GM19239 (cell line): ENCODE measurements around the gene TNFRSF6B.

ENCODE experiments used
- DNase-seq: peaks from one replicate; pipeline ENCODE4 v3.0.0; 2011; ENCODE audit warnings: low spot score; ENCODE audit not compliant: insufficient read length
- FAIRE-seq: peaks from 2 replicates; lab custom pipeline; 2011; peaks lifted over from hg19 to GRCh38; lab: Jason Lieb, UNC

The TNFRSF6B gene

DNA sequence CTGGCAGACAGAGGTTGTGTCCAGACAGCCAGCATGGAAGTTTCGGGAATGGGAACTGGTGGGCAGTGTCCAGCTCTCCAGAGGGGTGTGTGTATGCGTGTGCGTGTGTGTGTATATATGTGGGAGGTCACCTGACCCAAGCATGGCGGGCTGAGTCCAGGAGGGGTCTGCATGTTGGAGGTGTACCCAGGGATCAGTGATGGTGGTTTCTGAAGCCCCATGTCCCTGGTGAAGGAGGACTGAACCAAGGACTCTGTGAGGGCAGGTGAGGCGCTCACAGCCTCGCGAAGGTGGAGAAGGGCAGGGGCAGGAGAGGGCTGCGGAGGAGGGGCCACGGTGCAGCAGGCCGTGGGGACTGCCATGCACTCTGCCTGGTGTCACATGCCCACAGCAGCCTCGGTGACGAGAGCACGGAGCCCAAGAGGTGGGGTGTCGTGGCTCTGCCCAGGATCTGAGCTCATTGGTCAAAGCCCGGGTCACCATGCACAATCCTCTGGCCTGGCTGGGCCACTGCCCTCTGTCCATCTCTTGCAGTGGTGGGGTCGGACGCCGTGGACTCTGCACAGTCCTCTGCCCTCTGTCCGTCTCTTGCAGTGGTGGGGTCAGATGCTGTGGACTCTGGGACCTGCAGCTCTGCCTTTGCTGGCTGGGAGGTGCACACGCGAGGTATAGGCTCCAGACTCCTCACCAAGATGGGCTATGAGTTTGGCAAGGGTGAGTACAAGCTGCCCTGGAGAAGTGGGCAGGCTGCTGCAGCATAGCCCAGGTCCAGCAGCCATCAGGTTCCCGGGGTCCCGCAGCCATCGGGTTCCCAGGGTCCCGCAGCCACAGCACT lies 37.9 kb downstream of the TNFRSF6B start:
- no peak for DNase-seq
- no peak for FAIRE-seq

DNA sequence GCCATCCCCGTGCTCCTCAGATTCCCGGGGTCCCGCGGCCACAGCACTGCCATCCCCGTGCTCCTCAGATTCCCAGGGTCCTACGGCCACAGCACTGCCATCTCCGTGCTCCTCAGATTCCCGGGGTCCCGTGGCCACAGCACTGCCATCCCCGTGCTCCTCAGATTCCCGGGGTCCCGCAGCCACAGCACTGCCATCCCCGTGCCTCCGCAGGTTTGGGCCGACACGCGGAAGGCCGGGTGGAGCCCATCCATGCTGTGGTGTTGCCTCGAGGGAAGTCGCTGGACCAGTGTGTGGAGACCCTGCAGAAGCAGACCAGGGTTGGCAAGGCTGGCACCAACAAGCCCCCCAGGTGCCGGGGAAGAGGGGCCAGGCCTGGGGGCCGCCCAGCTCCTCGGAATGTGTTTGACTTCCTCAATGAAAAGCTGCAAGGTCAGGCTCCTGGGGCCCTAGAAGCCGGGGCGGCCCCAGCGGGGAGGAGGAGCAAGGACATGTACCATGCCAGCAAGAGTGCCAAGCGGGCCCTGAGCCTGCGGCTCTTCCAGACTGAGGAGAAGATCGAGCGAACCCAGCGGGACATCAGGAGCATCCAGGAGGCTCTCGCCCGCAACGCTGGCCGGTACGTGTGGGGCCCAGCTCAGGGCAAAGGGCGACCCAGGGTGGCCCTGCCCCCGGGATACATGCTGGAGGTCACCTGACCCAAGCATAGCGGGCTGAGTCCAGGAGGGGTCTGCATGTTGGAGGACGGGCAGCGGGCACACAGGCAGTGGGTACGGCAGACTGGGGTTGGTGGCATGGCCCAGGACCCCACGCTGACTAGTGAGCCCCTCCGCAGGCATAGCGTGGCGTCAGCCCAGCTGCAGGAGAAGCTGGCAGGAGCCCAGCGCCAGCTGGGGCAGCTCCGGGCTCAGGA lies 38.8 kb downstream of the TNFRSF6B start:
- no peak for FAIRE-seq

DNA sequence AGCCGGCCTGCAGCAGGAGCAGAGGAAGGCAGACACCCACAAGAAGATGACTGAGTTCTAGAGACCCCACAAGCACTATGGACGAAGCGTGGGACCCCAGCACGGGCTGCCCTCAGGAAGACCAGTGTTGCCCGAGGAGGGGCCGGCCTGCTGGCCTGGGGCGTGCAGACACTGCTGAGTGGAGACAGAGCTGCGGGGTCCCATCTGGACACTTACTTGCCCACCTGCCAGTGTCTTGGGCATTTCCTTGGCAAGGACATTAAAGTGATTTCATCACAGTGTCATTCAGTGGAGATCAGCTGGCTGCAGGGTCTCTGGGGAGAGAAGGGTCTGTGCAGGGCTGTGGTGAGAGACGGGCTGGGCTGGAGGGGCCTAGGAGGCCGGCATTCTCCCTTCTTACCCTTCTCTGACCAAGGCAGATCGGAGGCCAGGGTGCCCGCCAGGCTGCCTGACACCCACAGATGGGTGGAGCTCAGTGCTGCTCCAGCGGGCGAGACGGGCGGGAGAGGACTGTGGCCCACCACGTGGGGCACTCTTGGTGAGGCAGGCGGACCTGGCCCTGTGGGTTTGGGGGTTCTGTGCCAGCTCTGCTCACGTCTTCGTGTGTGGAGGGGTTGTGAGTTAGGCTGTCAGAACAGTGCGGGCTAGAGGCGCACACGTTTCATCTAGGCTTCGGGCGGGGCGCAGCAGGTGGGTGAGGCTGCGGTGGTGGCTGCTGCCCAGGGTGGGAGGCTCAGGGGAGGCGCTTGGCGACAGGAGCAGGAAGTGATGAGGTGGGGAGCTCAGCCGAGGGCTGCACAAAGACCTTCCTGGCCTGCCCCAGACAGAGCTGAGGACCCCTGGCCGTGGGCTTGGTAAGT lies 39.6 kb downstream of the TNFRSF6B start, which contains the start of gene LIME1:
Gene LIME1 (plus strand): TSS at position 806 of the 860 bp plus-strand sequence. CDS start 886 bp downstream, outside the sequence.
- peak; percentile 70 for DNase-seq
- FAIRE-seq, result peak; percentile 90

More for the DNA sequence above, 38.8 kb downstream of the TNFRSF6B start:
- DNase-seq, result no peak

DNA sequence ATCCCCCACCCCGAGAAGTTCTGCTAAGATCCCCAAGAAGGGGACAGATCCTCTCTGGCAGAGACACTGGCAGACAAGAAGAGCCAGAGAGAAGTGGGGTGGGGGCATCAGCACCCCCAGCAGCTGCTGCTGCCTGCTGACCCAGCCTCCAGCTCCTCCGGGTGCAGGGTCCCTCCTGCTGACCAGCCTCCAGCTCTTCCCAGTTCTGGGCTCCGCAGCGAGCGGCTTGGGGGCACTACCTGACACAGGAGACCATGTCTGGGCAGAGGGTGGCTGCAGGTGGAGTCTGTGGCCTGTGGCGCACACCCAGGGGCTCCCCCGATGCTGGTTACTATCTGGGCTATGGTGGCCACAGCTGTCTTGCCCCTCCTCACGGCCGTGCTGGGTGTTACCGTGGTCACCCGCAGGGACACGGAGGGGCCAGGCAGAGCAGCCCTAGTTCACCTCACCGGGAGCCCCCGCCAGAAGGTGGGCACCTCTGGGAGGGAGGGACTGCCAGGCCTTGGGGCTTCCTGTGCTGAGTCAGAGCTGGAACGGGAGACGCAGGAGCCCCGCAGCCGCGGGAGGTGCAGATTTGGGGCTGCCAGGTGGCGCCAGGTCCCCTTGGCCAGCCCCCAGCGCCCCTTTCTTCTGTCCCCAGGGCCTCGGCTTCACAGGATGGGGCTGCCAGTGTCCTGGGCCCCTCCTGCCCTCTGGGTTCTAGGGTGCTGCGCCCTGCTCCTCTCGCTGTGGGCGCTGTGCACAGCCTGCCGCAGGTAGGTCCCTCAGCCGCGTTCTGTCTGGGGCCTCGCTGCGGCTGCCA lies 40.6 kb downstream of the TNFRSF6B start:
- FAIRE-seq (peak; percentile 82), DNase-seq (no peak)

DNA sequence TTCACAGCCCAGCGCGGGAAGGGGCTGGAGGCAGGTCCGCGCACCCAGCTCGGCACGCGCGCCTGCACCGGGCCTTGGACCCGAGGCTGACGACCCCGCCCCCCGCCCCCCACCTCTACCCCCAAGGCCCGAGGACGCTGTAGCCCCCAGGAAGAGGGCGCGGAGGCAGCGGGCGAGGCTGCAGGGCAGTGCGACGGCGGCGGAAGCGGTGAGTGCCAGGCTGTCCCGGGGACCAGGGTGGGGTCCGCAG lies 41.2 kb downstream of the TNFRSF6B start:
- FAIRE-seq, result no peak
- DNase-seq, result no peak

DNA sequence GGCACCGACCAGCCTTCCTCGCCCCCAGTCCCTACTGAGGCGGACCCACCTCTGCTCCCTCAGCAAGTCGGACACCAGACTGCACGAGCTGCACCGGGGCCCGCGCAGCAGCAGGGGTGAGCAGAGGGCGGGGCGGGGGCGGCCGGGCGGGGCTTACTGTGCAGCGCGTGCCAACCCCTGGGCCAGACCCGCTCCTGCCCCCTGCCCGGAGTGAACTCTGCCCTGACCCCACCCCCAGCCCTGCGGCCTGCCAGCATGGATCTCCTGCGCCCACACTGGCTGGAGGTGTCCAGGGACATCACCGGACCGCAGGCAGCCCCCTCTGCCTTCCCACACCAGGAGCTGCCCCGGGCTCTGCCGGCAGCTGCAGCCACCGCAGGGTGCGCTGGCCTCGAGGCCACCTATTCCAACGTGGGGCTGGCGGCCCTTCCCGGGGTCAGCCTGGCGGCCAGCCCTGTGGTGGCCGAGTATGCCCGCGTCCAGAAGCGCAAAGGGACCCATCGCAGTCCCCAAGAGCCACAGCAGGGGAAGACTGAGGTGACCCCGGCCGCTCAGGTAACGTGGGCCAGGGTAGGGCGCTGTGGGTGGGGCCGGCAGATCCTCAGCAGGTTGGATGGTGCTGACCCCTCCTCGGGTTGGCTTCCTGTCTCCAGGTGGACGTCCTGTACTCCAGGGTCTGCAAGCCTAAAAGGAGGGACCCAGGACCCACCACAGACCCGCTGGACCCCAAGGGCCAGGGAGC lies 41.7 kb downstream of the TNFRSF6B start:
- FAIRE-seq, result peak; percentile 42
- DNase-seq, result no peak

DNA sequence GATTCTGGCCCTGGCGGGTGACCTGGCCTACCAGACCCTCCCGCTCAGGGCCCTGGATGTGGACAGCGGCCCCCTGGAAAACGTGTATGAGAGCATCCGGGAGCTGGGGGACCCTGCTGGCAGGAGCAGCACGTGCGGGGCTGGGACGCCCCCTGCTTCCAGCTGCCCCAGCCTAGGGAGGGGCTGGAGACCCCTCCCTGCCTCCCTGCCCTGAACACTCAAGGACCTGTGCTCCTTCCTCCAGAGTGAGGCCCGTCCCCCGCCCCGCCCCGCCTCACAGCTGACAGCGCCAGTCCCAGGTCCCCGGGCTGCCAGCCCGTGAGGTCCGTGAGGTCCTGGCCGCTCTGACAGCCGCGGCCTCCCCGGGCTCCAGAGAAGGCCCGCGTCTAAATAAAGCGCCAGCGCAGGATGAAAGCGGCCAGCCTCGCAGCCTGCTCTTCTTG lies 42.3 kb downstream of the TNFRSF6B start:
- DNase-seq (no peak), FAIRE-seq (no peak)

DNA sequence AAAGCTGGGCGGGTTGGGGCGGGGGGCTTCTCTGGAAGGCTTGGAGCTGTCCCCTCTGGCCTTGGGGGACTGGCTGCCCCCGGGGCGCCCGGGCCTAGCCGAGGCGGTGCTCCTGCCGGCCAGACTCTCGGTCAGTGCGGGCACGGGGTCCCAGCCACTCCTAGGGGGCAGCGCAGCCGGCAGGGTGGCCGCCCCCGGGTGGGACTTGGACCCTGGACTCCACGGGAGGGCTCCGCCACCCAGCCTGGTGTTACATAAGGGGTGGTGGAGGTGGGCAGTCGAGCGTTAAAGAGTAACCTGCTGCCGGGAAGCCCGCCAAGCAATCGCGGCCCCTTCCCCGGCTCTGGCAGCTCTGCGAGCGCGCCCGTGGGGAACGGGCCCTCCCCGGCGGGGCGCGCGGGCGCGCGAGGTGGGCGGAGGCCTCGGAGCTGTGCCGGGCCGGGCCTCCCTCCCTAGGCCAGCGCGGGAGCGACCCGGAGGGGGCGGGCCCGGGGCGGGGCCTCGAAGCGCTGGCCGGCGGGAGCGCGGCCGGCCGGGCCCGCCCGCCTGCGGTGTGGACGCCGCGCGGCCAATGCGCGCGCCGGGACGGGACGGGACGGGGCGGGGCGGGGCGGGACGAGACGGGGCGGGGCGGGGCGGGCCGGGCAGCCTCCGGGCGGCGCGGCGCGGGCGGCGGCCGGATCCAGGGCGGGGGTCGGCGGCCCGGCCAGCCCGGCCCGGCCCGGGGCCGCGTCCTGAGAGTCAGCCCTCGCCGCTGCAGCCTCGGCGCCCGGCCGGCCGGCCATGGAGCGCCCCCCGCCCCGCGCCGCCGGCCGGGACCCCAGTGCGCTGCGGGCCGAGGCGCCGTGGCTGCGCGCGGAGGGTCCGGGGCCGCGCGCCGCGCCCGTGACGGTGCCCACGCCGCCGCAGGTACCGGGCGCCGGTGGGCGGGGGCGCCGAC lies 42.9 kb downstream of the TNFRSF6B start, which contains the start of gene SLC2A4RG:
Gene SLC2A4RG (plus strand): TSS at position 647 of the 940 bp plus-strand sequence. CDS start 137 bp downstream, at position 784.
- no peak for FAIRE-seq
- DNase-seq, result peak; percentile 98

DNA sequence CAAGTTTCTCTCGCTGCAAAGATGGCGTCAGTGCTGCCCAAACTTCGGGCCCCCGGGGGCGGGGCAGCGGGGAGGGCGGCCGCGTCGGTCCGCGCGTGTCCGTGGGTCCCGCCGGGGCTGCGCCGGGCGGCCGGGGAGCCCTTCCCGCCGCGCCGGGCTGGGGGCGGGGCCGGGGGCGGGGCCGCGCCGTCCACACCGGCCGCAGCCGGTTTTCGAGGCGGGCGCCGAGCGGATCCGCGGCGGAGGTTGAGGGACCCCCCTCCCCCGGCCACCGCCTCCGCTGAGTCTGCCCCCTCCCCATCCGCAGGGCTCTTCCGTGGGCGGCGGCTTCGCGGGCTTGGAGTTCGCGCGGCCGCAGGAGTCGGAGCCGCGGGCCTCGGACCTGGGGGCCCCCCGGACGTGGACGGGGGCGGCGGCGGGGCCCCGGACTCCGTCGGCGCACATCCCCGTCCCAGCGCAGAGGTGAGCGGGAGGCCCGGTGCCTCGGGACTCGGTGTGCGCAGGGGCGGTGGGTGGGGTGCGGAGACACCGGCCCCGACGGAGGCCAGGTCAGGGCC lies 43.7 kb downstream of the TNFRSF6B start:
- FAIRE-seq (peak; percentile 14), DNase-seq (peak; percentile 74)

DNA sequence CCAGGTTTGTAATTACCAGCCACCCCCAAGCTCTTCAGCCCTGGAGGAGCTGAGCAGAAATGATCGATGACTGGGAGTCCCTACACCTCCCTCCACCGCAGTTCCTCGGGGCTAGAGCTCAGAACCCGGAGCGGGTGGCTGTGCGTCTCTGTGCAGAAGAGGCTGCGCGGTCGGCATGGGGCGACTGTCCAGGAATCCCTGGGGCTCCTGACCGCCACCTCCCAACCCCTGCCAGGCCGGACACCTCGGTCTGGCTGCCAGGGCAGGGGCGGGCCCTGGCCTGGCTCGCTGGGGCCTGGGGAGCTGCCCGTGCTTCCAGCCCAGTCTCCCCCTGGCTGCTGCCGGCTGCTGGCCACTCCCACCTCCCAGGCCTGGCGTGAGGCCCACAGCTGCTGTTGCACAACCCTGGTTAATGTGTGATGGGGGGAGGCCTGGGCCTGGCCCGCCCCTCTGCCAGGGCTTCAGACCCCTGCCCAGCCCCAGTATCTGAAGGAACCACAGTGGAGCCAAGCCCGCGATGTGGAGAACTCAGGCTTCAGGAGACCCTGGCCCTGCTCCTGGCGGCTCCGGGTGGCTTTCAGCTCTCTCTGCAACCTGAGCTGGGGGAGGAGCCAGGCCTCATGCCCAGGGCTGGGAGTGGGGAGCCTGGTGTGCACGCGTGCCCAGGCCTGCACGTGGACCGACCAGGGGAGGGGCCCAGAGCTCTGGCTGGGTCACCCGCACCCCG lies 44.3 kb downstream of the TNFRSF6B start:
- FAIRE-seq, result peak; percentile 85
- DNase-seq, result peak; percentile 91

DNA sequence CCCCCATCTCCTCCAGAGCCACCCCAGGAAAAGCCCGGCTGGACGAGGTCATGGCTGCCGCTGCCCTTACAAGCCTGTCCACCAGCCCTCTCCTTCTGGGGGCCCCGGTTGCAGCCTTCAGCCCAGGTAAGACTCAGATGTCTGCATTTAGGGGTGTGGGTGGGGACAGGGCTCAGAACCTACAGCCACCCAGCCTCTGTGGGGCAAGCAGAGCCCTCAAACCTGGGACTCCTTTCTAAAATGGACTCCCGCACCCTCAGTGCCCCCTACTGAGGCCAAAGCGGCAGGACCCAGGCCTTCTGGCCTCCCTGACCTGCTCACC lies 44.9 kb downstream of the TNFRSF6B start:
- DNase-seq (no peak), FAIRE-seq (no peak)

DNA sequence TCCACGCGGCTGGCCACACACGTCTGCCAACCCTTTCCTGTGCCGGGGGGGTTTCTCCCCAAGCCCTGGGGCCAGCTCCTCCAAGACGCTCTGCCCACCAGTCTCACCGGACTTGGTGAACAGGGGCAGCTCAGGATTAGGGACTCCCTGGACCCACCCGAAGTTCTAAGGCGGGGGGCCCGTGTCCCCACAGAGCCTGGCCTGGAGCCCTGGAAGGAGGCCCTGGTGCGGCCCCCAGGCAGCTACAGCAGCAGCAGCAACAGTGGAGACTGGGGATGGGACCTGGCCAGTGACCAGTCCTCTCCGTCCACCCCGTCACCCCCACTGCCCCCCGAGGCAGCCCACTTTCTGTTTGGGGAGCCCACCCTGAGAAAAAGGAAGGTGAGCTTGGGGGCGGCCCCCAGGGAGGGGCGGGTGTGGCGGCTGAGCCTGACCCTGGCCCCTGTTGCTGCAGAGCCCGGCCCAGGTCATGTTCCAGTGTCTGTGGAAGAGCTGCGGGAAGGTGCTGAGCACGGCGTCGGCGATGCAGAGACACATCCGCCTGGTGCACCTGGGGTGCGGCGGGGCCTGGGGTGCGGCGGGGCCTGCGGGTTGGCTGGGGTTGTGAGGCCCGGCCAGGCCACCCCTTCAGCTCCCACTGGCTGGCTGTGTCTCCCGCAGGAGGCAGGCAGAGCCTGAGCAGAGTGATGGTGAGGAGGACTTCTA lies 45.4 kb downstream of the TNFRSF6B start:
- DNase-seq, result no peak
- no peak for FAIRE-seq

DNA sequence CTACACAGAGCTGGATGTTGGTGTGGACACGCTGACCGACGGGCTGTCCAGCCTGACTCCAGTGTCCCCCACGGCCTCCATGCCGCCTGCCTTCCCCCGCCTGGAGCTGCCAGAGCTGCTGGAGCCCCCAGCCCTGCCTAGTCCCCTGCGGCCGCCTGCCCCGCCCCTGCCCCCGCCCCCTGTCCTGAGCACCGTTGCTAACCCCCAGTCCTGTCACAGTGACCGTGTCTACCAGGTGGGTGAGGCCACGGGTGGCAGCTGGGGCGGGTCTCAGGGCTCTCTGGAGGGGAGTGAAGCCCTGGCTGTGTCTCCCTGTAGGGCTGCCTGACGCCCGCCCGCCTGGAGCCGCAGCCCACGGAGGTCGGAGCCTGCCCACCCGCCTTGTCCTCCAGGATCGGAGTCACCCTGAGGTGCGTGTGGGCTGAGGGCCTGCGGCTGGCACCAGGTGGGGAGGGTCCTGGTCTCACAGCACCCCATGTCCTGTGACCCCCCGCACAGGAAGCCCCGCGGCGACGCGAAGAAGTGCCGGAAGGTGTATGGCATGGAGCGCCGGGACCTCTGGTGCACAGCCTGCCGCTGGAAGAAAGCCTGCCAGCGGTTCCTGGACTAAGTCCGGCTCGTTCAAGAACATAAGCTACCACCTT lies 46.1 kb downstream of the TNFRSF6B start:
- FAIRE-seq, result no peak
- no peak for DNase-seq

DNA sequence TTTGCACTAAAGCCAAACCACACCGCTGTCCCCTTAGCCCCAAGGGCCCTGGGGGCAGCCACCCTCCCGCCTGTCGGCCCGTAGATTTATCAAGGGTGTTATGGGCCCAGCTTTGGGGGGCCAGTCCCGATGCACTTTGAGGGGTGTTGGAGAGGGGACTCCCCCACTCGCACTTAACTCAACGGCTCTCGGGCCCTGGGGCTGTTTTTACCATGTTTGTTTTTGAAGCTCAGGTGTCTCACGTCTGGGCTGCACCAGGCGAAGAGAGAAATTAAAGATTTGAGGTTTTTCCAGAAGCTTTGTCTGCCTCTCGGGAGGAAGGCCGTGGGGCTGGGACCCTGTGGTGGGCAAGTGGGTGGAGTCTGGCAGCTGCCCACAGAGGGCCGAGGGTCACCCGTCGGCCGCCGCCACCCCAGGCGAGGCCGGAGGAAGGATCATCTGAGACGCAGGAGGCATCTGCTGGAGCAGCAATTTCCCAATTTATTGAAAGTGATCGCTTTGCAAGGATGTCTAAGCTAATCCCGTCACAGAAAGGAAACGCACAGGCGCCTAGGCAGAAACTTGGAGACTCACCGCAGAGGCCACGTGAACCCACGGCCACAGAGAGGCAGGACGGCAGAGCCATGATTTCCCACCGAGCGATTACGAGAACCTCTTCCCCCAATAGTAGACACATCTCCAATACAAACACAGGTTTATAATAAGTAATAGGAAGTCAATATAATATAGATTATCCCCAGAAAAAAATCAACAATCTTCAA lies 46.9 kb downstream of the TNFRSF6B start:
- FAIRE-seq, result no peak

DNA sequence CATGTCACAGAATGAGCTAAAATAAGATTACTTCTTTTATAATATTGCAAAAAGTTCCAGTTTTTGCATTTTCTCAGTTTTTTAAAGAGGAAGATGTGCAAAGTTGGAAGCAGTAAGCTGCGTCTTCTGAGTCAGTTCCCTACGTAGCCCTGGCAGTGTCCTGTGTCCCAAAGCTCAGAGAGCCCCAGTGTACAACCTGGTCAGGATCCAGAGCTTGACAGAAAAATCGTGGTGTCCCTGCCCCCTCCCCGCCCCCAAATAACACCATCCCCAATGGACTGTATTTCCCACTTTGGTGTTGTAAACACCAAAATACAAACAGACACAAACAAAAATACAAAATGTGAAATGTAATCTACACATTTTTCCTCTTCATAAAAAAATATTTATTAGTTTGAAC lies 47.7 kb downstream of the TNFRSF6B start:
- DNase-seq, result no peak
- FAIRE-seq, result no peak

More for the DNA sequence above, 46.9 kb downstream of the TNFRSF6B start:
- DNase-seq, result no peak
